HG03558 (cell line): ENCODE data around the gene KNDC1.
"Not testable (repeated sequence)": the region's sequence is repeated elsewhere in the genome, so short reads cannot be mapped to it uniquely, and the experiment has no call there.

Experiments used
- ATAC-seq: cut with Tn5 transposase; IDR thresholded peaks from one replicate; pipeline ENCODE4 v1.9.1; 2021; ENCODE audit warnings: moderate number of reproducible peaks; ENCODE audit not compliant: unreplicated experiment; ENCODE audit errors: extremely low read depth

Gene KNDC1

GRCh38 chr10:133251388-133252222 lies 91.6 kb downstream of the KNDC1 start:
- ATAC-seq, result no peak

GRCh38 chr10:133252223-133252552 lies 92.2 kb downstream of the KNDC1 start:
- ATAC-seq, result no peak

- no peak for ATAC-seq
Observed at GRCh38 chr10:133253361-133253955, 93.4 kb downstream of the KNDC1 start.

- ATAC-seq, result no peak
Observed at GRCh38 chr10:133254421-133255120, 94.6 kb downstream of the KNDC1 start.

GRCh38 chr10:133255323-133255722 lies 95.3 kb downstream of the KNDC1 start:
- ATAC-seq, result no peak

GRCh38 chr10:133257489-133258065 lies 97.6 kb downstream of the KNDC1 start:
- no peak for ATAC-seq

- ATAC-seq, result no peak
Observed at GRCh38 chr10:133258066-133258817, 98.2 kb downstream of the KNDC1 start.

GRCh38 chr10:133258818-133259601 lies 99.0 kb downstream of the KNDC1 start:
- no peak for ATAC-seq

- ATAC-seq, result no peak
Observed at GRCh38 chr10:133259602-133259989, 99.6 kb downstream of the KNDC1 start.

GRCh38 chr10:133260895-133261725 lies 101.1 kb downstream of the KNDC1 start:
- no peak for ATAC-seq

GRCh38 chr10:133261726-133262325 lies 101.8 kb downstream of the KNDC1 start:
- ATAC-seq, result no peak

GRCh38 chr10:133262696-133263095 lies 102.7 kb downstream of the KNDC1 start:
- no peak for ATAC-seq

- no peak for ATAC-seq
Observed at GRCh38 chr10:133263674-133264073, 103.7 kb downstream of the KNDC1 start.

GRCh38 chr10:133264461-133264860 lies 104.4 kb downstream of the KNDC1 start:
- no peak for ATAC-seq

- ATAC-seq, result not testable (repeated sequence)
Observed at GRCh38 chr10:133265052-133265451, 105.0 kb downstream of the KNDC1 start.

- ATAC-seq, result no peak
Observed at GRCh38 chr10:133266056-133266795, 106.2 kb downstream of the KNDC1 start.

- ATAC-seq, result no peak
Observed at GRCh38 chr10:133267293-133267692, 107.3 kb downstream of the KNDC1 start.

GRCh38 chr10:133267829-133268228 lies 107.8 kb downstream of the KNDC1 start:
- ATAC-seq, result no peak
